ENCODE results near the gene KATNIP. TPM values are rescaled to one million over a fixed set of nuclear protein-coding genes. Genes with fewer than 3 reads are reported as not detected.

The KATNIP gene
- polyA plus RNA-seq, 1 donor (not counting 4 experiments of a cell fraction or from before 2014, with no cell fraction given): 19.0 TPM

DNA sequence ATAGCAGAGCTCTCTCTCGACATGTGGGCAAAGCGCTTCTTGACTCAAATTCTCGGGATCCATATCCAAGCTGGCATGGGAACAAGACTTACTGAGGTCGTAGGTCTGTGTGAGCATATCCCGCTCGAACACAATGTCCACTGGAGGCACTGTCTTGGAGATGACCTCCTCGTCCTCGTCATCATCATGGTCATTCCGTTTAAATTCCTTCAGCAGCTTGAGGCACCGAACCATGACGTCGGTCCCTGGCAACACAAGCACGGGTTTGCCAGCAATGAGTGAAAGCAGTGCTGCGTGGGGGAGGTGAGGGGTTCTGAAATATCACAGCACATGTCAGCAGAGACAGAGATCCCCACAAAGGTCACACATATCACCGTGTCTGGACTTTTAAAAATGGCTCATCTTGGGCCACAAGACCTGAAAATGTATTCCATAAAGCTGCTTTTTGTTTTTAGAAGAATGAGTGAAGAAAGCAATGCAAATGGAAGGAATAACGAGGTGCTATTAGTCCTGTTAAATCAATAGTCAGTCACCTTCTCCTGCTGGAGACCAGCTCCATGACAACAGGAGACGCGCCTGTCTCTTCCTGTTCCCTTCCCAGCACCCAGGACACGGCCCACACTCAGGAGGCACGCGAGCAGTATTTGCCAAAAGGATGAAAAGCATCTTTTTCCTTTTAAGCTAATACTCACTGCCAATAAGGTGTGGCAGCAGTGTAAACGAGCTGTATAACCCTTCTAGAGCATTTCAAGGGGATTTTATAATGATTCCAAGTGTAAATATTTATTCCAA, 38.1 kb upstream of the KATNIP start:
- H3K9ac ChIP-seq (ENCODE audit: control insufficient read depth, extremely low read depth, insufficient read depth, low read length): no peak overlapping the region
- H3K27me3 ChIP-seq (ENCODE audit: control insufficient read depth, extremely low read depth, insufficient read depth, low read length): no peaks in the 10 kb centered on the region
- DNase-seq (ENCODE audit: low read depth, low spot score) (no peak), FAIRE-seq (no peak)
- H3K79me2 ChIP-seq (ENCODE audit: control insufficient read depth, insufficient read depth, low read length): no peaks in the 10 kb centered on the region
- peaks cover 2% of the 10 kb centered on the region for H4K20me1 ChIP-seq (ENCODE audit: control insufficient read depth, extremely low read depth, insufficient read depth, low read length)
- H3K36me3 ChIP-seq (ENCODE audit: control insufficient read depth in 2 of 2, extremely low read depth in 1 of 2, insufficient read depth in 2 of 2, low read length in 2 of 2): peaks cover 31 to 37% of the 10 kb centered on the region in 2 experiments
- no peak overlapping the region for H3K4me3 ChIP-seq (ENCODE audit: control insufficient read depth in 2 of 3, extremely low read depth in 1 of 3, insufficient read depth in 2 of 3, low read depth in 1 of 3, low read length in 3 of 3)
- no peaks in the 10 kb centered on the region for H3K9me1 ChIP-seq (ENCODE audit: control insufficient read depth, extremely low read depth, insufficient read depth, low read length)
- H3K27ac ChIP-seq (ENCODE audit: control insufficient read depth, insufficient read depth, low read length): no peak overlapping the region
- no peak for TF ChIP-seq EZH2 (IDR thresholded peaks at IDR 0.05; ENCODE audit: low read length)
- TF ChIP-seq, protein P1, sequence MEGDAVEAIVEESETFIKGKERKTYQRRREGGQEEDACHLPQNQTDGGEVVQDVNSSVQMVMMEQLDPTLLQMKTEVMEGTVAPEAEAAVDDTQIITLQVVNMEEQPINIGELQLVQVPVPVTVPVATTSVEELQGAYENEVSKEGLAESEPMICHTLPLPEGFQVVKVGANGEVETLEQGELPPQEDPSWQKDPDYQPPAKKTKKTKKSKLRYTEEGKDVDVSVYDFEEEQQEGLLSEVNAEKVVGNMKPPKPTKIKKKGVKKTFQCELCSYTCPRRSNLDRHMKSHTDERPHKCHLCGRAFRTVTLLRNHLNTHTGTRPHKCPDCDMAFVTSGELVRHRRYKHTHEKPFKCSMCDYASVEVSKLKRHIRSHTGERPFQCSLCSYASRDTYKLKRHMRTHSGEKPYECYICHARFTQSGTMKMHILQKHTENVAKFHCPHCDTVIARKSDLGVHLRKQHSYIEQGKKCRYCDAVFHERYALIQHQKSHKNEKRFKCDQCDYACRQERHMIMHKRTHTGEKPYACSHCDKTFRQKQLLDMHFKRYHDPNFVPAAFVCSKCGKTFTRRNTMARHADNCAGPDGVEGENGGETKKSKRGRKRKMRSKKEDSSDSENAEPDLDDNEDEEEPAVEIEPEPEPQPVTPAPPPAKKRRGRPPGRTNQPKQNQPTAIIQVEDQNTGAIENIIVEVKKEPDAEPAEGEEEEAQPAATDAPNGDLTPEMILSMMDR (optimal IDR thresholded peaks at IDR 0.05 in 1 of 3, IDR thresholded peaks at IDR 0.05 in 1 of 3, conservative IDR thresholded peaks at IDR 0.05 in 1 of 3; ENCODE audit: extremely low read depth in 1 of 3, insufficient read depth in 2 of 3, low read length in 3 of 3): no peak
- no peaks in the 10 kb centered on the region for H3K4me1 ChIP-seq (ENCODE audit: control insufficient read depth, extremely low read depth, insufficient read depth, low read length)
- H3K4me2 ChIP-seq (ENCODE audit: control insufficient read depth, extremely low read depth, insufficient read depth, low read depth, low read length): no peak overlapping the region
- dilution Hi-C loops (cut with MboI; ENCODE audit: extremely low pct_ligation_motif_present, low sequenced_read_pairs): no loop called here
- no peak overlapping the region for H2AFZ ChIP-seq (ENCODE audit: control insufficient read depth, low read length)
- no peaks in the 10 kb centered on the region for H3K9me3 ChIP-seq (ENCODE audit: control insufficient read depth, low read depth, low read length)

DNA sequence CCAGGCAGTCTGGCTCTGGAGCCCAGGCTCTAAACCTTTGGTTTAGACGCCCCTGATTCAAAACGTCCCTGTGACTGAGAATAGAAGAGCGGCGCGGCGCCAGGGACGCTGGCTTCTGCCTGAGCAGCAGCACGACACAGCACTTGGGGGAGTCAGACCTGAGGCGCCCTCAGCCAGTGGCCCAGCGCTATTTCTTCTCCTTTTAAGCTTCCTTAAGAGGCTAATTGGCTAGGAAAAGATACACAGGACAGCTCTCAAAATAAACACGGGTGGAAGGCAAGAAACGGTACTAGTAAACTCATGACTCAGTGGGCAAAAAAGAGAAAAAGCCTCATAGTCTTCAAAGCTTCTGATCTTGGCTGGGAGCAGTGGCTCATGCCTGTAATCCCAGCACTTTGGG, 35.1 kb upstream of the KATNIP start:
- Histone ChIP-seq H3K9me1 (ENCODE audit: control insufficient read depth, extremely low read depth, insufficient read depth, low read length) (peaks cover 4% of the 10 kb centered on the region), H3K4me3 (ENCODE audit: control insufficient read depth in 2 of 3, extremely low read depth in 1 of 3, insufficient read depth in 2 of 3, low read depth in 1 of 3, low read length in 3 of 3) (no peak overlapping the region), H3K36me3 (ENCODE audit: control insufficient read depth in 2 of 2, extremely low read depth in 1 of 2, insufficient read depth in 2 of 2, low read length in 2 of 2) (peaks cover 20 to 32% of the 10 kb centered on the region in 2 experiments), H3K4me2 (ENCODE audit: control insufficient read depth, extremely low read depth, insufficient read depth, low read depth, low read length) (no peak overlapping the region), H3K9ac (ENCODE audit: control insufficient read depth, extremely low read depth, insufficient read depth, low read length) (no peak overlapping the region), H3K27ac (ENCODE audit: control insufficient read depth, insufficient read depth, low read length) (no peak overlapping the region), H4K20me1 (ENCODE audit: control insufficient read depth, extremely low read depth, insufficient read depth, low read length) (peaks cover 2% of the 10 kb centered on the region), H3K4me1 (ENCODE audit: control insufficient read depth, extremely low read depth, insufficient read depth, low read length) (no peaks in the 10 kb centered on the region), H2AFZ (ENCODE audit: control insufficient read depth, low read length) (no peak overlapping the region), H3K27me3 (ENCODE audit: control insufficient read depth, extremely low read depth, insufficient read depth, low read length) (no peaks in the 10 kb centered on the region), H3K9me3 (ENCODE audit: control insufficient read depth, low read depth, low read length) (no peaks in the 10 kb centered on the region), H3K79me2 (ENCODE audit: control insufficient read depth, insufficient read depth, low read length) (no peaks in the 10 kb centered on the region)
- DNase-seq (ENCODE audit: low read depth, low spot score) (no peak), FAIRE-seq (no peak)
- dilution Hi-C loops (cut with MboI; ENCODE audit: extremely low pct_ligation_motif_present, low sequenced_read_pairs): no loop called here
- no peak for TF ChIP-seq EZH2 (IDR thresholded peaks at IDR 0.05; ENCODE audit: low read length)
- TF ChIP-seq, protein P1 (optimal IDR thresholded peaks at IDR 0.05 in 1 of 3, IDR thresholded peaks at IDR 0.05 in 1 of 3, conservative IDR thresholded peaks at IDR 0.05 in 1 of 3; ENCODE audit: extremely low read depth in 1 of 3, insufficient read depth in 2 of 3, low read length in 3 of 3): no peak
